Mucosa of descending colon (tissue), 3 donors: ENCODE data around the gene KRT85. TPM values are rescaled to one million over a fixed set of nuclear protein-coding genes. Genes with fewer than 3 reads are reported as not detected.

Experiments used
- ATAC-seq: fragments of 200-7000 bp; cut with Tn5 transposase; one replicate; pipeline ENCODE4 v1.9.1; 2020; ENCODE audit warnings: mild to moderate bottlenecking, moderate library complexity
- DNase-seq, 3 donors: peaks; one replicate each; pipeline ENCODE4 v3.0.0-alpha.2; 2020
- H3K36me3 ChIP-seq: fragments of 200-600 bp; one replicate; pipeline ENCODE4 v1.8.0; 2021; ENCODE audit warnings: low read depth, mild to moderate bottlenecking
- H3K4me1 ChIP-seq: fragments of 200-600 bp; one replicate; pipeline ENCODE4 v1.8.0; 2021; ENCODE audit warnings: low read depth, mild to moderate bottlenecking
- H3K4me3 ChIP-seq: fragments of 200-600 bp; one replicate; pipeline ENCODE4 v1.8.0; 2021; ENCODE audit warnings: mild to moderate bottlenecking
- H3K9me3 ChIP-seq: fragments of 200-600 bp; one replicate; pipeline ENCODE4 v1.8.0; 2021; ENCODE audit warnings: mild to moderate bottlenecking
- intact Hi-C, 2 donors: fragments of 100-400 bp; cut with DNase I in 1 of 2; cut with micrococcal nuclease in 1 of 2; formaldehyde crosslinking; loops; one replicate each; pipeline versions ENCODE4 v1.11.0 to v1.11.1; 2022; cut with DNase I, micrococcal nuclease
- total RNA-seq, 3 donors: library from RNA; stranded (reverse); fragmentation: NEBNext Ultra II Directional in 2 of 3; extraction: Animal tissue kit (Norgen Biotek cat#: 25700) in 2 of 3; gene quantifications; one replicate each; pipeline versions ENCODE4 v1.2.1 to v1.2.4, GENCODE V29; 2021 to 2023
- TF ChIP-seq, protein P1 (sequence below): fragments of 200-600 bp; IDR thresholded peaks from one replicate; pipeline ENCODE4 v1.8.0; 2022; ENCODE audit warnings: antibody characterized with exemption, mild to moderate bottlenecking
- donor health status: DM: no; HTN: no; CAD: no; lungs with moderate emphysema.
- donor health status: DM: no; HTN: no; CAD: no.
- donor health status: DM: no; HTN: yes; CAD: no.

The KRT85 gene
- total RNA-seq, 3 donors from 2014 or later, result not detected

DNA sequence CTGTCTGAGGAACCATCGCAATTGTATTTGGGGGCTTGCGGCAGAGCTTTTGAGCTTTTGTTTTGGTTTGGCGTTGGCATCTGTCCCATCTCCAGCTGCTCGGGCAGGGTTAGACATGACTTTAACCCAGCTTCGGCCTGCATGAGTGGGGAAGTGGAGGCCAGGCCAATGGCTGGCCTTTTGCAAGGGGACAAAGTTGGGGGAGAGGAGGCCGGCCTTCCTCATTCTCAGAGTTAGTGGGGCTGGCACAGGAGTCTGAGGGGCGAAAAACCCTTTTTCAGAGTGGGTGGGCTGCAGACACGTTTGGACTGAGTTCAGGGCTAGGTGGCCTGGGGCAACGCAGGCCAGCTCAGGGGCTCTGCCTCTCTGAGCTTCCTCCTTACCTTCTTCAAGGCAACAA, 33.6 kb upstream of the KRT85 start:
- ATAC-seq, result no peak
- peak in 1 of 3 donors; percentile 10 for DNase-seq
- H3K4me1 ChIP-seq, result no peaks in the 10 kb centered on the region
- intact Hi-C loops, result no loop called here
- TF ChIP-seq, protein P1, sequence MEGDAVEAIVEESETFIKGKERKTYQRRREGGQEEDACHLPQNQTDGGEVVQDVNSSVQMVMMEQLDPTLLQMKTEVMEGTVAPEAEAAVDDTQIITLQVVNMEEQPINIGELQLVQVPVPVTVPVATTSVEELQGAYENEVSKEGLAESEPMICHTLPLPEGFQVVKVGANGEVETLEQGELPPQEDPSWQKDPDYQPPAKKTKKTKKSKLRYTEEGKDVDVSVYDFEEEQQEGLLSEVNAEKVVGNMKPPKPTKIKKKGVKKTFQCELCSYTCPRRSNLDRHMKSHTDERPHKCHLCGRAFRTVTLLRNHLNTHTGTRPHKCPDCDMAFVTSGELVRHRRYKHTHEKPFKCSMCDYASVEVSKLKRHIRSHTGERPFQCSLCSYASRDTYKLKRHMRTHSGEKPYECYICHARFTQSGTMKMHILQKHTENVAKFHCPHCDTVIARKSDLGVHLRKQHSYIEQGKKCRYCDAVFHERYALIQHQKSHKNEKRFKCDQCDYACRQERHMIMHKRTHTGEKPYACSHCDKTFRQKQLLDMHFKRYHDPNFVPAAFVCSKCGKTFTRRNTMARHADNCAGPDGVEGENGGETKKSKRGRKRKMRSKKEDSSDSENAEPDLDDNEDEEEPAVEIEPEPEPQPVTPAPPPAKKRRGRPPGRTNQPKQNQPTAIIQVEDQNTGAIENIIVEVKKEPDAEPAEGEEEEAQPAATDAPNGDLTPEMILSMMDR, result no peak
- H3K9me3 ChIP-seq, result no peaks in the 10 kb centered on the region
- no peak overlapping the region for H3K4me3 ChIP-seq
- H3K36me3 ChIP-seq, result no peaks in the 10 kb centered on the region

DNA sequence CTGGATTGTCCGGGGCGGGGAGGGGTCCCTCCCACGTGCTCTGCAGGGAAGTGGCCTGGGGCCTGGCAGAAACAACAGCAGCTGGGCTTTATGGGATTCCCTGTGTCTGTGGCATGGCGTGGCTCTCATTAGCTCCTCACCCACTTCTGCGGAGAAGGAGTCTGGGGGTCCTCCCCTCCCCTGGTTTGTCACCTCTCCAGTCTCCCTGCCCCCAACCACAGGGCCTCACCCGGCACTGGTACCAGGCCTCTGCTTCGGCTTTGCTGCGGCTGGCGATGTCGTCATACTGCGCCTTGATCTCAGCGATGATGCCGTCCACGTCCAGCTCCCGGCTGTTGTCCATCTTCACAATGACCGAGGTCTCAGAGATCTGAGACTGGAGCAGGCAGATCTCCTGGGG, 32.5 kb upstream of the KRT85 start:
- intact Hi-C loops, result no loop called here
- ATAC-seq (no peak), DNase-seq (peak in 1 of 3 donors; percentile 9)
- no peaks in the 10 kb centered on the region for H3K9me3 ChIP-seq
- no peaks in the 10 kb centered on the region for H3K36me3 ChIP-seq
- H3K4me3 ChIP-seq, result no peak overlapping the region
- no peaks in the 10 kb centered on the region for H3K4me1 ChIP-seq
- TF ChIP-seq, protein P1, result no peak

DNA sequence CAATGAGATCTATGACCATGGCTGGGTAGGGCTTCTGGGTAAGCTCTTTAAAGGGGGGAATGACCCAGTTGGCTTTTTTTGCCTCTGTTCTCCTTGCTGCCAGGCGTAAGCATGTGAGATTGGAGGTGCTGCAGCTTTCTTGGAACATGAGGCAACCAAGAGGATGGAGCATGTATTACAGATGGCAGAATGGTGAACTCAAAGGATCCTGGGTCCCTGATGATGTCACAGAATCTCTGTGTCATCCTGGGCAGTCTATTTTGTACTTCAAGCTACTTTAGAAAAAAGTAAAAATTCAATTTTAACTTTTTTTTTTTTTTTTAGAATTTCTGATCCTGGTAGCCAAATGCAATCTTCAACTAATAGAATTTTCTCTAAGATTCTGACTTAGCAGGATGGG, 30.9 kb upstream of the KRT85 start:
- H3K4me3 ChIP-seq, result no peak overlapping the region
- no peaks in the 10 kb centered on the region for H3K9me3 ChIP-seq
- TF ChIP-seq, protein P1, result no peak
- no peaks in the 10 kb centered on the region for H3K4me1 ChIP-seq
- ATAC-seq (no peak), DNase-seq (no peak)
- H3K36me3 ChIP-seq, result no peaks in the 10 kb centered on the region
- intact Hi-C loops, result no loop called here

DNA sequence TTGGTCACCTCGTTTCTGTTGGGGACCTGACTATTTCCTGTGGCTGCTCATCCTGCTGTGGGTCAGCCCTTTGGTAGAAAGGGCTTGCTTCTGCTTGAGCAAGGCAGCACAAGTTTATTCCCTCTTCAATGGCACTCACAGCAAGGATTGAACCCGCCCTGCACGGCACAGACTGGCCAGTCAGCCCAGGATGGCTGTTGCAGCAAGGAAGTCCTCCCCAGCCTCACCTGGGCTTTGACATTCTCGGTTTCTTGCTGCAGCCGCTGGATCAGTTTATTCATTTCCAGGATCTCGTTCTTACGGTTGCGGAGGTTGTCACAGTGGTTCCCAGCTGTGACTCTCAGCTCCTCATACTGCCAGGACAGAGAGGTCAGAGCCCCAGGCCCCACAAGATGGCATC, 29.4 kb upstream of the KRT85 start:
- ATAC-seq (no peak), DNase-seq (peak in 1 of 3 donors; percentile 1)
- H3K4me3 ChIP-seq, result no peak overlapping the region
- H3K9me3 ChIP-seq, result no peaks in the 10 kb centered on the region
- no peaks in the 10 kb centered on the region for H3K36me3 ChIP-seq
- intact Hi-C loops, result no loop called here
- no peaks in the 10 kb centered on the region for H3K4me1 ChIP-seq
- TF ChIP-seq, protein P1, result no peak

DNA sequence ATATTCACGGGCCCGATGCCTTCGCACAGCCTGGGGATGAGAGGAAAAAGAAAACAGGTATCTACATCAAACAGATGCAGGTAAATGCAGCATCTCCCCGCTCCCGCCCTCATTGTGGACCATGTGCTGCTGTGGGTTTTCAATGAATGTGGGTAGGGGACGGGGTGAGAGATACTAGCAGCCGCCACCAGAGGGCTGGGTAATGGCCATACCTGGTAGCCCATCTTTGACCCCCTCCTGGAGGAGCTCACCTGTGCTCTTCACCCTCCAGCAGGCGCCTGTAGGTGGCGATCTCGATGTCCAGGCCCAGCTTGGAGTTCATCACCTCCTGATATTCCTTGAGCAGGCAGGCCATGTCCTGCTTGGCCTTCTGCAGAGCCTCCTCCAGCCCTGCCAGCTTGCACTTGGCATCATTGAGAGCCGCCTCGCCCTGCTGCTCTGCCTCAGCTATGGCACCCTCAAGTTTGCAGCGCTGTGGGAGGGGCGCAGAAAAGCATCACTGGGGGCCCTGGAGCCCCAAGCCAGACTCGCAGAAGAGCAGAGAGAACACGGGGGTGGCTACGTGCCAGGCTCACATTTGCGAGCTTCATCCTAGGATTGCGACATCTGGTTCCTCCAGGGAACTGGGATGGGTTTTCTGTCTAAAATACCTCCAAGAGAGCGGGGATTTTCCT, 28.6 kb upstream of the KRT85 start:
- Histone ChIP-seq H3K36me3 (no peaks in the 10 kb centered on the region), H3K4me1 (no peaks in the 10 kb centered on the region), H3K9me3 (no peaks in the 10 kb centered on the region), H3K4me3 (no peak overlapping the region)
- DNase-seq (peak in 2 of 3 donors; percentile 41 to 49), ATAC-seq (peak; percentile 61)
- TF ChIP-seq, protein P1, result no peak
- intact Hi-C loops, result no loop called here
